Activated naive CD4-positive, alpha-beta T cell treated with anti-CD3 and anti-CD28 coated beads for 36 hours (primary cell): ENCODE results near the gene IL6R. TPM values are rescaled to one million over a fixed set of nuclear protein-coding genes. Genes with fewer than 3 reads are reported as not detected.

Source experiments
- CTCF ChIA-PET: fragments of 350-600 bp; sonication (Branson Sonifier 250); formaldehyde crosslinking; loops from one replicate; lab custom pipeline; 2021; ENCODE audit warnings: antibody characterized with exemption; lab: Charles Lee
- DNase-seq: peaks from one replicate; pipeline ENCODE4 v3.0.0-alpha.2; 2020
- H3K27ac Mint-ChIP-seq: one replicate; pipeline ENCODE4 v1.8.0; 2021; ENCODE audit warnings: mild to moderate bottlenecking, mixed read lengths
- H3K27me3 Mint-ChIP-seq: one replicate; pipeline ENCODE4 v1.8.0; 2021; ENCODE audit warnings: low read depth, mixed read lengths
- H3K36me3 Mint-ChIP-seq: one replicate; pipeline ENCODE4 v1.8.0; 2021; ENCODE audit warnings: low read depth, mixed read lengths
- H3K4me1 Mint-ChIP-seq: one replicate; pipeline ENCODE4 v1.8.0; 2021; ENCODE audit warnings: low read depth, mixed read lengths
- H3K4me3 Mint-ChIP-seq: one replicate; pipeline ENCODE4 v1.8.0; 2021; ENCODE audit warnings: mild to moderate bottlenecking, moderate library complexity, mixed read lengths
- H3K9me3 Mint-ChIP-seq: one replicate; pipeline ENCODE4 v1.8.0; 2021; ENCODE audit warnings: mixed read lengths
- intact Hi-C: fragments of 100-400 bp; cut with micrococcal nuclease; formaldehyde crosslinking; loops from one replicate; pipeline ENCODE4 v1.15.1; 2023
- total RNA-seq, 2 experiments: library from RNA; stranded (reverse); gene quantifications; one replicate each; pipeline ENCODE4 v1.2.3, GENCODE V29; 2021

Gene IL6R
- total RNA-seq, 2 experiments from 2014 or later, result 17.3 to 25.9 TPM

DNA sequence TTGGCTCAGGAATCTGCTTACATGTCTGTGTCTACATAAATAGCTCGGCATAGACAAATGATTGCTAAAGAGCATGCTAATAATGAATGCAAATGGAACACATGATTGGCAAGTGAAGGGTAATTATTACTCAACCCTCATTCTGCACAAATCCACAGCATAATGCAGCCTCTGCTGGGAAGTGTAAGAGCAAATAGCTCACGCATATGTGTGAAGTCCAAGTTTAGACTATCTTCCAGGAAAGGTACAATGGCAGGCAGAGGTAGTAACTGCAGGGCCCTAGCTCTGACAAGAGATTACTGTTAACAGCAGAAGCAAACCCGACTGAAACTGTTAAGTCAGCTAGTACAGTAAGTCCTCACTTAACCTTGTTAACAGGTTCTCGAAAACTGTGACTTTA lies 7.0 kb upstream of the IL6R start:
- Mint-ChIP-seq H3K36me3 (no peaks in the 10 kb centered on the region), H3K4me1 (peaks cover 23% of the 10 kb centered on the region), H3K4me3 (no peak overlapping the region), H3K27ac (peak overlapping the region; percentile 3), H3K9me3 (no peaks in the 10 kb centered on the region), H3K27me3 (no peaks in the 10 kb centered on the region)
- intact Hi-C loops, result no loop called here
- no peak for DNase-seq
- CTCF ChIA-PET, result interaction anchor here (0.6 kb wide), 1 partner anchor 346 kb away, joined by 5 read pairs; no protein-coding TSS in a partner anchor

DNA sequence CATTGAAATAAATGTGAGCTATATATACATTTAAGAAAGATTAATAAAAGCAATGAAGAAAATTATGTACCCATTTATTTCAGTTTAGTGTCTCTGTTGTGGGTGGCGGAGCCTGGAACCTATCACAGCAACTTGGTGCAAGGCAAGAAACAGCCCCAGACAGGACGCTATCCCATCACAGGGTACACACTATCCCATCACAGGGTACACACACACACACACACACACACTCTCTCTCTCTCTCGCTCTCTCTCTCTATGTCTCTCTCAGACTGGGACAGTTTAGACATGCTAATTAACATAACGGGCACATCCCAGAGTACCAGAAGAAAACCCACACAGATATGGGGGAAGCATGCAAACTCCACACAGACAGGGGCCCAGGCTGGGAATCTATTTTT lies 6.5 kb upstream of the IL6R start:
- Mint-ChIP-seq H3K4me1 (peaks cover 29% of the 10 kb centered on the region), H3K9me3 (no peaks in the 10 kb centered on the region), H3K27ac (no peak overlapping the region), H3K36me3 (no peaks in the 10 kb centered on the region), H3K27me3 (no peaks in the 10 kb centered on the region), H3K4me3 (no peak overlapping the region)
- intact Hi-C loops, result no loop called here
- no peak for DNase-seq
- CTCF ChIA-PET, result interaction anchor here (1.5 kb wide), 1 partner anchor 81 kb away, joined by 5 read pairs; no protein-coding TSS in a partner anchor

DNA sequence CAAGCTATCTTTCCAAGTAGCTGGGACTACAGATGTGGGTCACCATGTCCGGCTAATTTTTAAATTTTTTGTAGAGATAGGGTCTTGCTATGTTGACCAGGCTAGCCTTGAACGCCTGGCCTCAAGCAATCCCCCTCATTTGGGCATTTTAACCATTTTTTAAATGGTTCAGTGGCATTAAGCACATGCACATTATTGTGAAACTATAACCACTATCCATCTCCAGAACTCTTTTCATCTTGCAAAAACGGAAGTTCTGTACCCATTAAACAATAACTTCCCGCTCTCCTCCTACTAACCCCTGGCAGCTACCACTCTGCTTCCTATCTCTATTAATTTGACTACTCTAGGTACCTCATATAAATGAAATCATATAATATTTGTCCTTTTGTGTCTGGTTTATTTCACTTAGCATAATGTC lies 4.8 kb upstream of the IL6R start:
- DNase-seq, result no peak
- H3K36me3 Mint-ChIP-seq, result no peaks in the 10 kb centered on the region
- no peak overlapping the region for H3K4me3 Mint-ChIP-seq
- no peak overlapping the region for H3K27ac Mint-ChIP-seq
- intact Hi-C loops, result no loop called here
- H3K4me1 Mint-ChIP-seq, result peaks cover 43% of the 10 kb centered on the region
- no peaks in the 10 kb centered on the region for H3K27me3 Mint-ChIP-seq
- H3K9me3 Mint-ChIP-seq, result no peaks in the 10 kb centered on the region
- CTCF ChIA-PET, result interaction anchor here (0.9 to 1.5 kb wide), 2 partner anchors 8 to 80 kb away, joined by 3 to 5 read pairs; no protein-coding TSS in a partner anchor

GRCh38 chr1:154402409-154402921 lies 2.7 kb upstream of the IL6R start:
- Mint-ChIP-seq H3K27me3 (no peaks in the 10 kb centered on the region), H3K4me3 (no peak overlapping the region), H3K4me1 (peaks cover 55% of the 10 kb centered on the region), H3K27ac (no peak overlapping the region), H3K36me3 (no peaks in the 10 kb centered on the region), H3K9me3 (no peaks in the 10 kb centered on the region)
- intact Hi-C loops, result no loop called here
- DNase-seq, result no peak
- CTCF ChIA-PET, result interaction anchor here (1.1 to 2.0 kb wide), 5 partner anchors 18 to 77 kb away, joined by 3 to 14 read pairs (median 4); no protein-coding TSS in a partner anchor

DNA sequence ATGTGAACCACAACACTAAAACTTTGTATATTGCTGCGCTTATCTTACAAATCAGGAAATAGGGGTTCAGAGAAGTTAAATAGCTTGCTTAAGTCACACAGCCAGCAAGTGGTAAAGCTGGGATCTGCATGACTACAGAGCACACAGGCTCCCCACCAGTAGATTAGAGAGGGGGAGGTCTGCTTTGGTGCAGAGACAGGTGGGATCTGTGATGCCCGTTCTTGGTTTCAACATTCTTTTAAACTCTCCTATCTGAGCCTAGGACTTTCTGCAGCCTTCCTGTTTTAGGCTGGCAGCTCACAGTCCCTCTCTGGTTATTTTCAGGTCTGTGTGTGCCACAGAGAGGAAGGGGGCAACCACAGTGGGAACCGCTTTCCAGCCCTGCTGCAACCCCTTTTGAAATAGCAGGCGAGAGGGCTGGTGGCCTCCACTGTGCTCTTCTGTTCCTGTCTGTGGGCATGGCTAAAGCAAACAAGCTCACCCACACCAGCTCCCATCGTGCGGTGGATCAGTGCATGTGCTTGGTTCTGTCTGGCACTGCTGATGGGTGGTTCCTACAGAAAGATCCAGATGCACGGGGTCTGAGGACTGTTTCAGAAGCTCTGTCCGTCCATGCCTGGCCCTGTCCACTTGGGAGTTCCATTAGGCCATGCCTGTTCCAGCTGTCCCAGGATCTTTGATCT lies 1.7 kb upstream of the IL6R start:
- Mint-ChIP-seq H3K9me3 (no peaks in the 10 kb centered on the region), H3K4me1 (peaks cover 61% of the 10 kb centered on the region), H3K27ac (peak overlapping the region; percentile 56), H3K36me3 (no peaks in the 10 kb centered on the region), H3K27me3 (no peaks in the 10 kb centered on the region), H3K4me3 (no peak overlapping the region)
- intact Hi-C loops, result no loop called here
- peak; percentile 30 for DNase-seq
- CTCF ChIA-PET, result interaction anchor here (0.6 to 2.0 kb wide), 16 partner anchors 12 to 642 kb away, joined by 3 to 14 read pairs (median 4); no protein-coding TSS in a partner anchor

DNA sequence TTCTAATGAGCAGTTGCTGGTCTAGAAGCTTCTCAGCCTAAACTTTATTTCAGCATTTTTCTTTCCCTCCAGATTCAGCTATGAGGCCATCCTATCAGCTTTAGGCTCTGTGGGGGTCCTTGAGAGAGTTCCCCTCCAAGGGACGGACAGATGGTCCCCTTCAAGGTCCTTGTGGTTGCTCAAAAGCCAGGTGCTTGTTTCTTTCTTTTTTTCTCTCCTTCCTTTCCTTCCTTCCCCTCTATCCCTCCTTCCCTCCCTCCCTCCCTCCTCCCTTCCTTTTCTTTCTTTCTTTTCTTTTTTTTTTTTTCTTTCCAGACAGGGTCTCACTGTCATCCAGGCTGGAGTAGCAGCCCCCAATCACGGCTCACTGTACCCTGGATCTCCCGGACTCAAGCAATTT lies 1.2 kb upstream of the IL6R start:
- Mint-ChIP-seq H3K27ac (no peak overlapping the region), H3K4me3 (peak overlapping the region; percentile 12), H3K9me3 (no peaks in the 10 kb centered on the region), H3K27me3 (no peaks in the 10 kb centered on the region), H3K36me3 (no peaks in the 10 kb centered on the region), H3K4me1 (peaks cover 65% of the 10 kb centered on the region)
- CTCF ChIA-PET, result interaction anchor here (0.6 to 2.0 kb wide), 13 partner anchors 13 to 641 kb away, joined by 3 to 14 read pairs (median 4); no protein-coding TSS in a partner anchor
- no peak for DNase-seq
- intact Hi-C loops, result no loop called here

GRCh38 chr1:154404511-154404931 lies 622 bp upstream of the IL6R start:
- peak overlapping the region; percentile 77 for H3K4me3 Mint-ChIP-seq
- H3K4me1 Mint-ChIP-seq, result peaks cover 71% of the 10 kb centered on the region
- no peaks in the 10 kb centered on the region for H3K9me3 Mint-ChIP-seq
- H3K27ac Mint-ChIP-seq, result peak overlapping the region; percentile 78
- DNase-seq, result no peak
- H3K36me3 Mint-ChIP-seq, result no peaks in the 10 kb centered on the region
- intact Hi-C loops, result no loop called here
- CTCF ChIA-PET, result interaction anchor here (1.4 to 2.0 kb wide), 5 partner anchors 51 to 75 kb away, joined by 3 to 14 read pairs (median 5); no protein-coding TSS in a partner anchor
- H3K27me3 Mint-ChIP-seq, result no peaks in the 10 kb centered on the region

GRCh38 chr1:154405747-154406571 lies 816 bp downstream of the IL6R start:
- CTCF ChIA-PET, result interaction anchor here (0.5 to 4.5 kb wide), 13 partner anchors 14 to 141 kb away, joined by 3 to 17 read pairs (median 3); no protein-coding TSS in a partner anchor
- peak overlapping the region; percentile 96 for H3K27ac Mint-ChIP-seq
- intact Hi-C loops, result loop anchor here (1.0 to 5.0 kb wide), 9 partner anchors 20 to 596 kb away; partner anchors contain the start of genes ADAR, UBE2Q1 and ZBTB7B
- H3K27me3 Mint-ChIP-seq, result no peaks in the 10 kb centered on the region
- H3K4me3 Mint-ChIP-seq, result peak overlapping the region; percentile 94
- DNase-seq, result peak; percentile 86
- H3K4me1 Mint-ChIP-seq, result peaks cover 80% of the 10 kb centered on the region
- H3K36me3 Mint-ChIP-seq, result peaks cover 2% of the 10 kb centered on the region
- no peaks in the 10 kb centered on the region for H3K9me3 Mint-ChIP-seq

- no peaks in the 10 kb centered on the region for H3K9me3 Mint-ChIP-seq
- H3K27me3 Mint-ChIP-seq, result no peaks in the 10 kb centered on the region
- H3K36me3 Mint-ChIP-seq, result peaks cover 4% of the 10 kb centered on the region
- H3K4me1 Mint-ChIP-seq, result peaks cover 86% of the 10 kb centered on the region
- H3K4me3 Mint-ChIP-seq, result peak overlapping the region; percentile 94
- CTCF ChIA-PET, result interaction anchor here (0.9 to 4.5 kb wide), 8 partner anchors 16 to 140 kb away, joined by 3 to 17 read pairs (median 6); no protein-coding TSS in a partner anchor
- H3K27ac Mint-ChIP-seq, result peak overlapping the region; percentile 96
- intact Hi-C loops, result loop anchor here (2.0 to 5.0 kb wide), 4 partner anchors 202 to 596 kb away; partner anchors contain the start of genes ADAR and ZBTB7B
- DNase-seq, result peak; percentile 26
Measured at GRCh38 chr1:154406572-154406879, 1.4 kb downstream of the IL6R start.

DNA sequence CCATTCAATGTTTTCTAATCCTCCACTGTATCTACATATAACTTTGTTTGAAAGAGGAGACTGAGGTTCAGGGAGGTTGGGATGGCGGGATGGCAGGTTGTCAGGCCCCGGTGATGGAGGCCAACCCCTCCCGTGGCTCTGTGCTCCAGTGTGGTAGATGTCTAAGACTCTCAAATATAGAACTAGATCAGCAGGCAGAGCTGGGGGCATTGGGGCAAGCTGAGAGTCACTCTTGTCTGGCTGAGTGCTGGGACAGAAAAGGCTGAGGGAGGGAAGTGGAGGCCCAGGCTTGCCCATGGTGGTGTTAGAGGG lies 1.7 kb downstream of the IL6R start:
- Mint-ChIP-seq H3K4me3 (peak overlapping the region; percentile 94), H3K27ac (peak overlapping the region; percentile 96), H3K9me3 (no peaks in the 10 kb centered on the region), H3K4me1 (peaks cover 86% of the 10 kb centered on the region), H3K36me3 (peaks cover 4% of the 10 kb centered on the region), H3K27me3 (no peaks in the 10 kb centered on the region)
- CTCF ChIA-PET, result interaction anchor here (0.9 to 4.8 kb wide), 9 partner anchors 13 to 140 kb away, joined by 3 to 26 read pairs (median 6); no protein-coding TSS in a partner anchor
- DNase-seq, result no peak
- intact Hi-C loops, result loop anchor here (1.0 to 5.0 kb wide), 8 partner anchors 13 to 595 kb away; partner anchors contain the start of genes ADAR and ZBTB7B

GRCh38 chr1:154407198-154408091 lies 2.3 kb downstream of the IL6R start:
- intact Hi-C loops, result loop anchor here (1.0 to 5.0 kb wide), 8 partner anchors 13 to 595 kb away; partner anchors contain the start of genes ADAR and ZBTB7B
- H3K4me1 Mint-ChIP-seq, result peaks cover 82% of the 10 kb centered on the region
- peak; percentile 78 for DNase-seq
- peak overlapping the region; percentile 96 for H3K27ac Mint-ChIP-seq
- CTCF ChIA-PET, result interaction anchor here (0.7 to 4.8 kb wide), 13 partner anchors 10 to 139 kb away, joined by 3 to 26 read pairs (median 5); no protein-coding TSS in a partner anchor
- H3K36me3 Mint-ChIP-seq, result peaks cover 4% of the 10 kb centered on the region
- H3K27me3 Mint-ChIP-seq, result no peaks in the 10 kb centered on the region
- peak overlapping the region; percentile 94 for H3K4me3 Mint-ChIP-seq
- H3K9me3 Mint-ChIP-seq, result no peaks in the 10 kb centered on the region
